ENCODE measurements around the gene PIP4P1.

PIP4P1 gene

GRCh38 chr14:20417250-20418186 is 43.7 kb downstream of the PIP4P1 start:
- H3K27me3 ChIP-seq (ENCODE audit: insufficient read depth, low read length, poor library complexity) = no peaks in the 10 kb centered on the region
- H3K23ac ChIP-seq (ENCODE audit: low read length) = no peak overlapping the region
- no peak overlapping the region for H3K4me2 ChIP-seq (ENCODE audit: low read length)
- no peak overlapping the region for H4K8ac ChIP-seq (ENCODE audit: low read depth, low read length)
- H3K9ac ChIP-seq (ENCODE audit: low read length) = no peak overlapping the region
- no peak overlapping the region for H2BK15ac ChIP-seq (replicated peaks; ENCODE audit: low read depth)
- H3K4me3 ChIP-seq (ENCODE audit: low read length) = no peak overlapping the region
- no peak overlapping the region for H3K18ac ChIP-seq (ENCODE audit: low read length)
- H2BK120ac ChIP-seq (ENCODE audit: low read depth, low read length) = no peak overlapping the region
- DNase-seq = no peak
- H2BK5ac ChIP-seq (ENCODE audit: low read length) = no peak overlapping the region
- H3K79me1 ChIP-seq (ENCODE audit: low read length) = no peaks in the 10 kb centered on the region
- H3K4me1 ChIP-seq (ENCODE audit: control insufficient read depth, low read depth, low read length) = no peaks in the 10 kb centered on the region
- no peak overlapping the region for H2AK5ac ChIP-seq (ENCODE audit: low read length)
- no peak overlapping the region for H3K4ac ChIP-seq (ENCODE audit: low read depth, low read length)
- no CpG with 5 or more reads among the region's 7 CpGs for WGBS (ENCODE audit: extremely low coverage, insufficient coverage, low lambda C conversion rate)
- no peak overlapping the region for H3K27ac ChIP-seq (ENCODE audit: low read depth, low read length)
- no peaks in the 10 kb centered on the region for H3K79me2 ChIP-seq (ENCODE audit: control insufficient read depth, insufficient read depth, low read length)
- H3K36me3 ChIP-seq (ENCODE audit: control insufficient read depth, insufficient read depth, low read length) = no peaks in the 10 kb centered on the region
- H4K5ac ChIP-seq (ENCODE audit: low read length) = no peak overlapping the region
- no peak overlapping the region for H3K56ac ChIP-seq (ENCODE audit: low read length)

- Histone ChIP-seq H3K79me2 (ENCODE audit: control insufficient read depth, insufficient read depth, low read length) (peaks cover 2% of the 10 kb centered on the region), H3K4me3 (ENCODE audit: low read length) (no peak overlapping the region), H3K79me1 (ENCODE audit: low read length) (peaks cover 2% of the 10 kb centered on the region), H2BK15ac (replicated peaks; ENCODE audit: low read depth) (no peak overlapping the region), H3K23ac (ENCODE audit: low read length) (no peak overlapping the region), H2BK5ac (ENCODE audit: low read length) (no peak overlapping the region), H3K9ac (ENCODE audit: low read length) (no peak overlapping the region), H3K4me2 (ENCODE audit: low read length) (no peak overlapping the region), H3K4me1 (ENCODE audit: control insufficient read depth, low read depth, low read length) (no peaks in the 10 kb centered on the region), H2BK120ac (ENCODE audit: low read depth, low read length) (no peak overlapping the region), H4K5ac (ENCODE audit: low read length) (no peak overlapping the region), H3K36me3 (ENCODE audit: control insufficient read depth, insufficient read depth, low read length) (no peaks in the 10 kb centered on the region), H3K27me3 (ENCODE audit: insufficient read depth, low read length, poor library complexity) (no peaks in the 10 kb centered on the region), H3K4ac (ENCODE audit: low read depth, low read length) (no peak overlapping the region), H3K27ac (ENCODE audit: low read depth, low read length) (no peak overlapping the region), H4K8ac (ENCODE audit: low read depth, low read length) (no peak overlapping the region), H3K56ac (ENCODE audit: low read length) (no peak overlapping the region), H3K18ac (ENCODE audit: low read length) (no peak overlapping the region), H2AK5ac (ENCODE audit: low read length) (no peak overlapping the region)
- WGBS (ENCODE audit: extremely low coverage, insufficient coverage, low lambda C conversion rate) = no CpG with 5 or more reads among the region's 2 CpGs
- DNase-seq = no peak
These were observed 45.0 kb downstream of the PIP4P1 start for GRCh38 chr14:20416223-20416622.

GRCh38 chr14:20415782-20416206 is 45.4 kb downstream of the PIP4P1 start:
- Histone ChIP-seq H4K8ac (ENCODE audit: low read depth, low read length) (no peak overlapping the region), H3K18ac (ENCODE audit: low read length) (no peak overlapping the region), H3K4me1 (ENCODE audit: control insufficient read depth, low read depth, low read length) (no peaks in the 10 kb centered on the region), H2BK15ac (replicated peaks; ENCODE audit: low read depth) (no peak overlapping the region), H4K5ac (ENCODE audit: low read length) (no peak overlapping the region), H3K27me3 (ENCODE audit: insufficient read depth, low read length, poor library complexity) (no peaks in the 10 kb centered on the region), H2BK120ac (ENCODE audit: low read depth, low read length) (no peak overlapping the region), H3K4ac (ENCODE audit: low read depth, low read length) (no peak overlapping the region), H3K23ac (ENCODE audit: low read length) (no peak overlapping the region), H2AK5ac (ENCODE audit: low read length) (no peak overlapping the region), H3K56ac (ENCODE audit: low read length) (no peak overlapping the region), H3K79me2 (ENCODE audit: control insufficient read depth, insufficient read depth, low read length) (peaks cover 2% of the 10 kb centered on the region), H3K36me3 (ENCODE audit: control insufficient read depth, insufficient read depth, low read length) (no peaks in the 10 kb centered on the region), H3K4me3 (ENCODE audit: low read length) (no peak overlapping the region), H3K4me2 (ENCODE audit: low read length) (no peak overlapping the region), H3K27ac (ENCODE audit: low read depth, low read length) (no peak overlapping the region), H3K9ac (ENCODE audit: low read length) (no peak overlapping the region), H2BK5ac (ENCODE audit: low read length) (no peak overlapping the region), H3K79me1 (ENCODE audit: low read length) (peaks cover 2% of the 10 kb centered on the region)
- peak; percentile 77 for DNase-seq
- no CpG with 5 or more reads among the region's 3 CpGs for WGBS (ENCODE audit: extremely low coverage, insufficient coverage, low lambda C conversion rate)

GRCh38 chr14:20413744-20414082 is 47.5 kb downstream of the PIP4P1 start:
- WGBS (ENCODE audit: extremely low coverage, insufficient coverage, low lambda C conversion rate) = no CpG with 5 or more reads among the region's 9 CpGs
- Histone ChIP-seq H3K79me1 (ENCODE audit: low read length) (peaks cover 3% of the 10 kb centered on the region), H3K4me2 (ENCODE audit: low read length) (peak overlapping the region; percentile 76), H3K4me1 (ENCODE audit: control insufficient read depth, low read depth, low read length) (no peaks in the 10 kb centered on the region), H3K27me3 (ENCODE audit: insufficient read depth, low read length, poor library complexity) (no peaks in the 10 kb centered on the region), H3K36me3 (ENCODE audit: control insufficient read depth, insufficient read depth, low read length) (no peaks in the 10 kb centered on the region), H2BK5ac (ENCODE audit: low read length) (no peak overlapping the region), H3K27ac (ENCODE audit: low read depth, low read length) (peak overlapping the region; percentile 92), H3K79me2 (ENCODE audit: control insufficient read depth, insufficient read depth, low read length) (peaks cover 2% of the 10 kb centered on the region), H3K18ac (ENCODE audit: low read length) (peak overlapping the region; percentile 73), H4K5ac (ENCODE audit: low read length) (peak overlapping the region; percentile 33), H3K9ac (ENCODE audit: low read length) (peak overlapping the region; percentile 83), H2BK120ac (ENCODE audit: low read depth, low read length) (no peak overlapping the region), H3K23ac (ENCODE audit: low read length) (no peak overlapping the region), H2BK15ac (replicated peaks; ENCODE audit: low read depth) (peak overlapping the region; percentile 97), H2AK5ac (ENCODE audit: low read length) (no peak overlapping the region), H3K56ac (ENCODE audit: low read length) (peak overlapping the region; percentile 91), H3K4me3 (ENCODE audit: low read length) (peak overlapping the region; percentile 65), H4K8ac (ENCODE audit: low read depth, low read length) (peak overlapping the region; percentile 76), H3K4ac (ENCODE audit: low read depth, low read length) (no peak overlapping the region)
- DNase-seq = peak; percentile 29

- H2AK5ac ChIP-seq (ENCODE audit: low read length) = no peak within 1 kb of the TSS
- no CpG with 5 or more reads among the region's 43 CpGs for WGBS (ENCODE audit: extremely low coverage, insufficient coverage, low lambda C conversion rate)
- peak within 1 kb of the TSS; percentile 65 for H3K4me3 ChIP-seq (ENCODE audit: low read length)
- H2BK5ac ChIP-seq (ENCODE audit: low read length) = peak within 1 kb of the TSS; percentile 44
- peak within 1 kb of the TSS; percentile 18 for H3K4ac ChIP-seq (ENCODE audit: low read depth, low read length)
- peak; percentile 92 for DNase-seq
- no peaks in the 10 kb centered on the region for H3K4me1 ChIP-seq (ENCODE audit: control insufficient read depth, low read depth, low read length)
- peak within 1 kb of the TSS; percentile 76 for H3K4me2 ChIP-seq (ENCODE audit: low read length)
- H3K18ac ChIP-seq (ENCODE audit: low read length) = peak within 1 kb of the TSS; percentile 94
- H2BK120ac ChIP-seq (ENCODE audit: low read depth, low read length) = no peak within 1 kb of the TSS
- peak within 1 kb of the TSS; percentile 76 for H4K8ac ChIP-seq (ENCODE audit: low read depth, low read length)
- peak within 1 kb of the TSS; percentile 92 for H3K27ac ChIP-seq (ENCODE audit: low read depth, low read length)
- H3K23ac ChIP-seq (ENCODE audit: low read length) = peak within 1 kb of the TSS; percentile 11
- peaks cover 3% of the 10 kb centered on the region for H3K79me1 ChIP-seq (ENCODE audit: low read length)
- H3K79me2 ChIP-seq (ENCODE audit: control insufficient read depth, insufficient read depth, low read length) = peaks cover 2% of the 10 kb centered on the region
- peak within 1 kb of the TSS; percentile 91 for H3K56ac ChIP-seq (ENCODE audit: low read length)
- no peaks in the 10 kb centered on the region for H3K36me3 ChIP-seq (ENCODE audit: control insufficient read depth, insufficient read depth, low read length)
- no peaks in the 10 kb centered on the region for H3K27me3 ChIP-seq (ENCODE audit: insufficient read depth, low read length, poor library complexity)
- peak within 1 kb of the TSS; percentile 97 for H2BK15ac ChIP-seq (replicated peaks; ENCODE audit: low read depth)
- peak within 1 kb of the TSS; percentile 33 for H4K5ac ChIP-seq (ENCODE audit: low read length)
- H3K9ac ChIP-seq (ENCODE audit: low read length) = peak within 1 kb of the TSS; percentile 83
These were observed 48.1 kb downstream of the PIP4P1 start, which contains the start of gene TEP1 for GRCh38 chr14:20412876-20413743. TSS of gene TEP1 (minus strand) at chr14:20413501. CDS start at chr14:20408439, 5,062 bp downstream.

All from mesendoderm (in vitro differentiated cells).